HG02852 (cell line): Measurements from ENCODE around the gene ADGRL3.

Experiments used
- ATAC-seq: cut with Tn5 transposase; IDR thresholded peaks from one replicate; pipeline ENCODE4 v1.9.1; 2021; ENCODE audit warnings: mild to moderate bottlenecking, moderate library complexity; ENCODE audit not compliant: unreplicated experiment

The ADGRL3 gene

DNA sequence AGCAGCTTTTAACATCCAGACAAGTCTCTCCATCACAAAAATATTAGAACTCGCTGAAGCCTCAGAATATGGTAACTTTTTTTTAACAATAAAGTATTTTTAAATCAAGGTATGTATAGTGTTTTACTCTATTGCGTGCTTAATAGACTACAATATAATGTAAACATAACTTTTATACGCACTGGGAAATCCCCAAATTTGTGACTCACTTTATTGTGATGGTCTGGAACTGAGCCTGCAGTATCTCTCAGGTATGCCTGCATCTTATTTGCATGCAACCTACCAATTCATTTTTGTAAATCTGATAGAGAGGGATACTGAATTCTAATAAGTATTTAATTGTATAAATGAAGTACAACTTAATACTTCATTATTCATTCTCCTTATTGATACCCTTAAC is 823.5 kb downstream of the ADGRL3 start:
- no peak for ATAC-seq

- ATAC-seq = no peak
Measured at GRCh38 chr4:62028745-62029144, 828.6 kb downstream of the ADGRL3 start.

GRCh38 chr4:62030958-62031357 is 830.8 kb downstream of the ADGRL3 start:
- no peak for ATAC-seq

- ATAC-seq = no peak
Measured at GRCh38 chr4:62037571-62037970, 837.4 kb downstream of the ADGRL3 start.

GRCh38 chr4:62051332-62051731 is 851.2 kb downstream of the ADGRL3 start:
- ATAC-seq = no peak

DNA sequence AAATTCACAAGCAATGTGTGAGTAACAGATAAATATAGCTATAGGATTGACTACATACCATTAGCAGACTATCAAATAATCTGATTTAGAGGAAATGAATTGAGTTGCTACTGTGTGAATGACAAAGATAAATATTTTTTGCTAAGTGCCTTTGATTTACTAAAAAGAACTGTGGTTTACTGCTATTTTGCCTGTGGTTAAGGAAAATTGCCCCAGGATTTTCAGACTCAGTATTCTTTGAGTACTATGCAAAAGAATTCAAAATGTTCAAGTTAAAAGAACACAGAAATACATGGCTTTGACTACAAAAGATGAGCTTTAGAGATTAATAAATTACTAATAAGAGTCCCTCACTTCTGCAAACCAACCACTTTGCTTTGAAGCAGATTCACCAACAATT is 853.8 kb downstream of the ADGRL3 start:
- no peak for ATAC-seq

DNA sequence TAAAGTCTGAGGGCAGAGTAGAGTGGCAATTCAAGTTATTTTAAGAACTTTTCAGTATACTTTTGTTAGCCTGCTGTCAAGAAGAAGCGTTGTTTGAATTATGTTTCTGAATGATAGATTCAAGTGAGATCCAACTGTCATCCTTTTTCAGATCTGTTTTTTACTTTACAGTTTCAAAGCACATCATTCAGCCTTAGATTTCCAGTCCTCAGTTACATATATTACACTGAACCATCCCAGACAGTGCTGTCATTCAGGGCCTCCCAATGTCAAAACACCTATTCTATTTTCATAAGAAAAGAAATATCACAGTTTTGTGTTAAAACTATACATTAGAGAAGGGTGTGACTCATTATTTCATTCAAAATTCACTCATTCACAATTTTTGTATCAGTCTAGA is 856.9 kb downstream of the ADGRL3 start:
- ATAC-seq = no peak

GRCh38 chr4:62058571-62058970 is 858.4 kb downstream of the ADGRL3 start:
- ATAC-seq = no peak

DNA sequence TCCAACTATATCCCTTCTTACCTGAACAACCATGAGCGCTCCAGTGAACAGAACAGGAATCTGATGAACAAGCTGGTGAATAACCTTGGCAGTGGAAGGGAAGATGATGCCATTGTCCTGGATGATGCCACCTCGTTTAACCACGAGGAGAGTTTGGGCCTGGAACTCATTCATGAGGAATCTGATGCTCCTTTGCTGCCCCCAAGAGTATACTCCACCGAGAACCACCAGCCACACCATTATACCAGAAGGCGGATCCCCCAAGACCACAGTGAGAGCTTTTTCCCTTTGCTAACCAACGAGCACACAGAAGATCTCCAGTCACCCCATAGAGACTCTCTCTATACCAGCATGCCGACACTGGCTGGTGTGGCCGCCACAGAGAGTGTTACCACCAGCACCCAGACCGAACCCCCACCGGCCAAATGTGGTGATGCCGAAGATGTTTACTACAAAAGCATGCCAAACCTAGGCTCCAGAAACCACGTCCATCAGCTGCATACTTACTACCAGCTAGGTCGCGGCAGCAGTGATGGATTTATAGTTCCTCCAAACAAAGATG is 870.2 kb downstream of the ADGRL3 start:
- ATAC-seq = no peak

GRCh38 chr4:62075089-62075488 is 875.0 kb downstream of the ADGRL3 start:
- ATAC-seq = no peak

GRCh38 chr4:62075521-62075920 is 875.4 kb downstream of the ADGRL3 start:
- no peak for ATAC-seq

- ATAC-seq = no peak
Measured at GRCh38 chr4:62077406-62077805, 877.3 kb downstream of the ADGRL3 start.

DNA sequence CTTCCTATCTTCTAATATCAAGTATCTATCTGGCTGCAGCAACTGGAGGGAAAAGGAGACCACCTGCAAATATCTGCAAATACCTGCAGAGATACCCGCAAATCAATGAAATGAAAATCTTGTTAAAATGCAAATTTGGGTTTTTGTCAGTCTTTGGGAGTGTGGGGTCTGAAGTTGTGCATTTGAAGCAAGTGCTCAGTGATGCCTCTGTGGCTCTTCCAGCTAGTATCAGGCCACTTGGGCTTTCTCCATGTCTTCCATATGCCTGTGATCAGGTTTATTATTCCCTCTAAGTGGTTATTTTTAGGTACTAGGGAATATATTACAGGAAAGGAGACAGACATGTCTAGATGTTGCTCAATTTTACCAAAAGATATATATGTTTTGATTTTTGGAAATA is 880.3 kb downstream of the ADGRL3 start:
- ATAC-seq = no peak

DNA sequence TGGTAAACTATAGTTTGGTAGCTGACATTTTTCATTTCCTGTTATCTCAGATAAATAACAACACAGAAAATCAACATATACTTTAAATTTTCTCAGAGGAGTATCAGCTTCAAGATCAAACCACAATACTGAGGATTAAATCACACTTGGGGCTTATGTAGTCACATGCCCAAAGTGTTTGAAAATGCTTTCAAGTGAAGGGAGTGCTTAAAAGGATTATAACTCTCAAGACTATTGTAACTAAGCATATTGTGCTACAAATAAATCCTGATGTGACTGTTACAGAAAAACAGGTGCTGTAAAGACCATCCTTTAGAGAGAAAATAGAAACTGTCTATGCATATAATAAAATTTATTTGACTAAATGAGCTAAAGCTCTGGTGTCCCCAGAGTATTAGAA is 887.6 kb downstream of the ADGRL3 start:
- no peak for ATAC-seq

DNA sequence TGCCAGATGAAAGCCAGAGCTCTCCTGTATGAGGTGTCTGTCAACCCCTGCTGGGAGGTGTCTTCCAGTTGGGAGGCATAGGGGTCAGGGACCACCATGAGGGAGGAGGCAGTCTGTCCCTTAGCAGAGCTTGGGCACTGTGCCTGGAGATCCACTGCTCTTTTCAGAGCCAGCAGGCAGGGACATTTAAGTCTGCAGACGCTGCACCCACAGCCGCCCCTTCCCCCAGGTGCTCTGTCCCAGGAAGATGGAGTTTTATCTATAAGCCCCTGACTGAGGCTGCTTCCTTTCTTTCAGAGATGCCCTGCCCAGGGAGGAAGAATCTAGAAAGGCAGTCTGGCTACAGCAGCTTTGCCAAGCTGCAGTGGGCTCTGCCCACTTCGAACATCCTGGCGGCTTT is 893.6 kb downstream of the ADGRL3 start:
- no peak for ATAC-seq

GRCh38 chr4:62096881-62097280 is 896.8 kb downstream of the ADGRL3 start:
- no peak for ATAC-seq

DNA sequence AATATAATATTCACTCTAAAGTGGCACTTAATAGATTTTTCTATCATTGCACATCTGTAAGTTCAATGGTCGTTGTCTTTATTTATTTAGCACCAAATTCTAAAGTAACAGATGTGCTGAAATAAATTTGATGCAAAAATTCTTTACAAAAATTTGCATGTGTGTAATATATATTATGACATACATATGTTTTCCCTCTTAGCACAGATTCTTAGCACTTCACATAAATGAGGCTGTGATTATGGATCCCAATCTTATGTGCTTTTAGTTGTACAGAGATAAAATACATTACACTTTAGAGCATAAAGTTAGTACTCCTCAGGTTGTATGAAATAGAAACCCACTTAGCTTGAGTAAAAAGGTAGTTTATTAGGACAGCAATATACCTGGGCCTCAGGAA is 915.1 kb downstream of the ADGRL3 start:
- ATAC-seq = no peak

GRCh38 chr4:62117886-62118285 is 917.8 kb downstream of the ADGRL3 start:
- ATAC-seq = no peak

- no peak for ATAC-seq
Measured at GRCh38 chr4:62118558-62118957, 918.4 kb downstream of the ADGRL3 start.

GRCh38 chr4:62119195-62119594 is 919.1 kb downstream of the ADGRL3 start:
- no peak for ATAC-seq

DNA sequence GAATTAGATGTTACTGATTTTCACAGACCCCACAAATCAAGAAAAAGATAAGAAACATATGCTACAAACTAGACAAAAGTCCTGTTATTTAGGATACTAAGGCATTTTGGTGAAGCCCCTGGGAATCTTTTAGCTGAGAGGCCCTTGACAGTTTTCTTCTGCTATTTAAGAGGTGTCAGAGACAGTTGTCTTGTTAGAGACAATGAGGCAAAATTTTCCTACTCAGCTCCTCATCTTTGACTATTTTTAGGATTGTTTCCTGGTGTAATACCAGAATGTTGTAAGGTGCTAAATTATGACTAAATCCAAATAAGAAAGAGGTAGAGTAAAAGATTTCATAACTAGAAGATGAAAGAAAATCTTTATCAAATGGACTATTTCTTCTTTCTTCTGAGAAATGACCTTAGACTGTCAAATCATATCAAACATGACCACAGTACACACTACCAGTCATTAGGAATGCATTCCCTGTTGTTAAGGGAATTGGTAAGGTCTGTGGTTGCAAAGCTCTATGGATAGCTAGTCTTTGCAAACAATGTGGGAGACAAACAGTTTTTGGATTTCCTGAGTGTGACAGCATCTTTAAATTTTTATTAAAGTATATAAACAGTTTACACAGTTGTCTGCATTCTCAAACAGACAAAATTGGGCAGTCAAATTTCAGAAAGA is 926.1 kb downstream of the ADGRL3 start:
- ATAC-seq = no peak
